ENCODE measurements around the gene NDUFAF5. TPM values are rescaled to one million over a fixed set of nuclear protein-coding genes. Genes with fewer than 3 reads are reported as not detected.

NDUFAF5 gene
- total and polyA plus RNA-seq, 2 of the 8 experiments (the other 6 are each of a cell fraction or from before 2014, with no cell fraction given) = 11.8 to 32.3 TPM

- 88% methylated on average over 1 of the region's 1 CpG; no CpG with 5 or more reads in 1 of the 2 experiments for WGBS, 2 experiments (ENCODE audit: extremely low coverage in 1 of 2, insufficient coverage in 1 of 2, insufficient read length in 1 of 2, insufficient replicate concordance in 2 of 2, low coverage in 1 of 2, low lambda C conversion rate in 2 of 2, missing lambda C conversion rate in 1 of 2)
Observed at GRCh38 chr20:13788167-13788834, 3.5 kb downstream of the NDUFAF5 start.

More at GRCh38 chr20:13788167-13788834, 3.5 kb downstream of the NDUFAF5 start:
- no peak overlapping the region for H3K4me3 ChIP-seq (ENCODE audit: extremely low read depth in 1 of 4, insufficient read depth in 2 of 4, low read depth in 3 of 4, low read length in 4 of 4)
- no peak overlapping the region for H3K4ac ChIP-seq (replicated peaks; ENCODE audit: insufficient read length, low read depth, low read length)
- no peaks in the 10 kb centered on the region for H3K9me3 ChIP-seq (ENCODE audit: insufficient read depth in 2 of 2, low read depth in 1 of 2, low read length in 1 of 2)
- ChIA-PET POLR2A (ENCODE audit: partially characterized antibody) (interaction anchor here (0.6 to 1.5 kb wide), 6 partner anchors 8 to 208 kb away, joined by 3 to 4 read pairs (median 4); no protein-coding TSS in a partner anchor), CTCF (ENCODE audit: partially characterized antibody) (interaction anchor here (0.7 to 2.1 kb wide), 21 partner anchors 9 to 1868 kb away, joined by 3 to 14 read pairs (median 4); no protein-coding TSS in a partner anchor)
- peaks cover 3% of the 10 kb centered on the region; the same call in 1 of the 2 replicates for H3K23me2 ChIP-seq (ENCODE audit: low read depth, low read length)
- H3K23ac ChIP-seq (ENCODE audit: insufficient read length) = no peak overlapping the region
- no peaks in the 10 kb centered on the region for H3K27me3 ChIP-seq (replicated peaks in 1 of 4; ENCODE audit: control insufficient read depth in 3 of 4, extremely low read depth in 1 of 4, insufficient read depth in 3 of 4, low read length in 3 of 4)
- no peak overlapping the region for H4K5ac ChIP-seq (ENCODE audit: insufficient read length, low read depth, low read length)
- H3K4me2 ChIP-seq (ENCODE audit: insufficient read depth in 1 of 2, low read depth in 2 of 2, low read length in 2 of 2) = no peak overlapping the region
- FAIRE-seq = no peak
- no peak overlapping the region for H3K14ac ChIP-seq (ENCODE audit: insufficient read length)
- DNase-seq (ENCODE audit: low read depth in 1 of 2, low spot score in 2 of 2) = no peak
- H2BK120ac ChIP-seq (replicated peaks; ENCODE audit: low read depth, low read length) = no peak overlapping the region
- no peak overlapping the region for H2BK12ac ChIP-seq (ENCODE audit: low read depth, low read length)
- H4K20me1 ChIP-seq (replicated peaks in 1 of 2; ENCODE audit: control insufficient read depth in 1 of 2, insufficient read depth in 2 of 2, low read length in 2 of 2) = peaks cover 0 to 3% of the 10 kb centered on the region in 2 experiments
- H2BK20ac ChIP-seq (ENCODE audit: low read length) = no peak overlapping the region
- H3K9ac ChIP-seq (replicated peaks in 1 of 4; ENCODE audit: extremely low read depth in 1 of 4, low read depth in 3 of 4, low read length in 3 of 4) = no peak overlapping the region
- no peak overlapping the region for H4K91ac ChIP-seq (replicated peaks; ENCODE audit: insufficient read length, low read length)
- H2AFZ ChIP-seq (ENCODE audit: low read length) = no peak overlapping the region
- H3K18ac ChIP-seq (ENCODE audit: extremely low read depth, low read length) = no peak overlapping the region
- H3K36me3 ChIP-seq (ENCODE audit: control insufficient read depth in 2 of 4, insufficient read depth in 4 of 4, low read length in 3 of 4) = peaks cover 10 to 39% (median 25%) of the 10 kb centered on the region in 4 experiments
- peak; percentile 3; the same call in 1 of the 2 replicates for TF ChIP-seq CEBPB (IDR thresholded peaks at IDR 0.05; ENCODE audit: low read depth, low read length)
- peak; percentile 11 to 58 (median 32); a peak in 3 of 4 replicates for TF ChIP-seq CTCF (IDR thresholded peaks at IDR 0.05; ENCODE audit: control extremely low read depth in 1 of 3, insufficient read depth in 1 of 3, low read depth in 1 of 3, low read length in 3 of 3)
- no peak for TF ChIP-seq CREB1 (IDR thresholded peaks at IDR 0.05)
- peak; percentile 13 to 34; a peak in 1 of 4 replicates for TF ChIP-seq RAD21 (IDR thresholded peaks at IDR 0.05 in 1 of 2, conservative IDR thresholded peaks at IDR 0.05 in 1 of 2; ENCODE audit: low read depth in 2 of 2, low read length in 2 of 2)
- H2BK5ac ChIP-seq (ENCODE audit: low read depth, low read length) = no peak overlapping the region
- H3K4me1 ChIP-seq (replicated peaks in 1 of 4; ENCODE audit: control insufficient read depth in 3 of 4, insufficient read depth in 4 of 4, low read length in 3 of 4) = peaks cover 0 to 4% (median 1%) of the 10 kb centered on the region in 4 experiments; a peak in 2 of 7 replicates
- H4K8ac ChIP-seq (ENCODE audit: extremely low read depth, insufficient read depth, low read length) = no peak overlapping the region
- H3K27ac ChIP-seq (ENCODE audit: low read depth, low read length) = no peak overlapping the region
- H3K79me1 ChIP-seq (ENCODE audit: low read depth, low read length) = 0 out of 2 replicates have a peak, but pooled peaks cover 5% of the 10 kb centered on the region
- no peak overlapping the region for H3K56ac ChIP-seq (replicated peaks; ENCODE audit: insufficient read length, low read depth, low read length)
- H2BK15ac ChIP-seq (ENCODE audit: low read length) = no peak overlapping the region
- peaks cover 9 to 38% of the 10 kb centered on the region in 2 experiments for H3K79me2 ChIP-seq (ENCODE audit: control insufficient read depth in 1 of 2, insufficient read depth in 2 of 2, low read length in 2 of 2)
- H2AK5ac ChIP-seq (ENCODE audit: low read depth, low read length) = no peak overlapping the region
